ENCODE results near the gene HSPB3.

HSPB3 gene

DNA sequence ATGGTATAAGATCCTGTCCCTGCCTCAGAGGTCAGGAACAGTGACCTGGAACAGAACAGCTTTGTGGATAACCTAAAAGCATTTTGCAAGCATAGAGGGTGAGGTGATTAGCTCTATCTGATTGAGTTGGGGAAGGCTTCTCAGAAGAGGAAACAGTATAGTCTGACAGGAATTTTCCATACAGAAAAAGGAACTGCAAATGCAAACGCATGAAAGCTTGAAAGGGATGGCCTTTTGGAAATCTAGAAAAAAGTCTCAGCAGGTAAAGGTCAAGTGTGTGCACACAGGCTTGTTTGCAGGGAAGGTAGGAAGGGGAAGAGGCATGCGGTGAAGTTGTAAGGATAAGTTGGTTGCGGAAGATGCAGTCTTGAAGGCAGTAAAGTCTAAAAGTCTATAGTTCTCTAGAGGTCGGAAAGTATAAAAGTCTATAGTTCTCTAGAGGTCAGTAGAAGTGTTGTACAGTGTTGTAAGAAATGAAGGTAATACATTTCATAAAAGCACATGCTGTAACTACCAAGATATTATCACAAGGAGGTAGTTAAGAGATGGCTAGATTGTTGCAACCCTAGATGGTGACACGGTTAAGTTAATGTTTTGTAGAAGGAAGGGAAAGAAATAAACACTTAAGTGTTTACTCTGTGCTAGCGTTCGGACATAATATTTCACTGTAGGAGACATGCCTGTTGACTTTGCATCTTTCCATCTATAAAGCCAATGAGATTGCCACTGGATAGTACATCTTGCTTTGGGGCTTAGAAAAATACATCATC lies 16.7 kb upstream of the HSPB3 start:
- H3K36me3 ChIP-seq (replicated peaks), result no peaks in the 10 kb centered on the region
- TF ChIP-seq, protein P1, sequence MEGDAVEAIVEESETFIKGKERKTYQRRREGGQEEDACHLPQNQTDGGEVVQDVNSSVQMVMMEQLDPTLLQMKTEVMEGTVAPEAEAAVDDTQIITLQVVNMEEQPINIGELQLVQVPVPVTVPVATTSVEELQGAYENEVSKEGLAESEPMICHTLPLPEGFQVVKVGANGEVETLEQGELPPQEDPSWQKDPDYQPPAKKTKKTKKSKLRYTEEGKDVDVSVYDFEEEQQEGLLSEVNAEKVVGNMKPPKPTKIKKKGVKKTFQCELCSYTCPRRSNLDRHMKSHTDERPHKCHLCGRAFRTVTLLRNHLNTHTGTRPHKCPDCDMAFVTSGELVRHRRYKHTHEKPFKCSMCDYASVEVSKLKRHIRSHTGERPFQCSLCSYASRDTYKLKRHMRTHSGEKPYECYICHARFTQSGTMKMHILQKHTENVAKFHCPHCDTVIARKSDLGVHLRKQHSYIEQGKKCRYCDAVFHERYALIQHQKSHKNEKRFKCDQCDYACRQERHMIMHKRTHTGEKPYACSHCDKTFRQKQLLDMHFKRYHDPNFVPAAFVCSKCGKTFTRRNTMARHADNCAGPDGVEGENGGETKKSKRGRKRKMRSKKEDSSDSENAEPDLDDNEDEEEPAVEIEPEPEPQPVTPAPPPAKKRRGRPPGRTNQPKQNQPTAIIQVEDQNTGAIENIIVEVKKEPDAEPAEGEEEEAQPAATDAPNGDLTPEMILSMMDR (IDR thresholded peaks at IDR 0.05; ENCODE audit: low read depth, low read length, missing control alignments), result no peak
- in situ Hi-C loops (cut with HindIII; ENCODE audit: low pct_ligation_motif_present, low sequenced_read_pairs), result no loop called here
- no peak overlapping the region for H3K27ac ChIP-seq
- H3K27me3 ChIP-seq (replicated peaks), result peaks cover 2% of the 10 kb centered on the region
- no peak for DNase-seq
- no peak overlapping the region for H3K4me3 ChIP-seq (ENCODE audit: low read depth, low read length)

DNA sequence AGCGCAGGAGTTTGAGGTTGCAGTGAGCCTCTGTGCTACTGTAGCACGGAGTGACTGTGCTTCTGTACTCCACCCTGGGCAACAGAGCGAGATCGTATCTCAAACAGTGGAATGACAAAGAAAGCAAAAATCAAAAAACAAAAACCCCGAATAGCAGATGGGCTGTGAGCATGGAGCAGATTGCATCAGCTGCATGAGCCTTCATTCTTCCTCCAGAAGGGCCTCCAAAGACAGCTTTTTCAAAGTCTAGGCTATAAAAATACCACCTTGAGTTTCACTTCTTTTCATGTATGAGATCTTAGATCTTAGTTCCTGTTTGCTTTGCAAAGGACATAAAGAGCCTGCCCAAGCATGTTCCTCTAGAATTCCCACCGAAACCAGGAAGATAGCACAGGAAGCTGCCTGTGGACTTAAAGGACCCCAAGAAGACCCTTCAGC lies 15.0 kb upstream of the HSPB3 start:
- TF ChIP-seq, protein P1 (IDR thresholded peaks at IDR 0.05; ENCODE audit: low read depth, low read length, missing control alignments), result no peak
- Histone ChIP-seq H3K27ac (no peak overlapping the region), H3K4me3 (ENCODE audit: low read depth, low read length) (no peak overlapping the region), H3K36me3 (replicated peaks) (no peaks in the 10 kb centered on the region), H3K27me3 (replicated peaks) (peaks cover 2% of the 10 kb centered on the region)
- in situ Hi-C loops (cut with HindIII; ENCODE audit: low pct_ligation_motif_present, low sequenced_read_pairs), result no loop called here
- no peak for DNase-seq

DNA sequence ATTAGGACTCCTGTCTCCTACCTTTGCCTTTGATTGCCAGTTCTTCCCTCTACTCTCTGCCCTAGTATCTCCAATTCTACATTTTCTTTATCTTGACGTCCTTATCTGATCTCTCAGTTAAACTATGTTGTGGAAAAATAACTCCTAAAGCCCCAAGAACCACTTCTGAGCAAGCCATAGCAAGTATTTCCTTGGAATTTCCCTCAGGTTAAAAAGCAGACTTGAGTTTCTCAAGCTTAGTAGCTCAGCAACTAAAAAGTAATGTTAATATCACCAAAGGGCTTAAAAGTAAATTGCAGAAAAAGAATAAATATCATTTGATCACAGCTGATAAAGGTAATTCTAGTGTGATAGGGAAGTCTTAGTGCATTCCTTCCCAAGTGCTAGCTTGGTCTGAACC lies 13.2 kb upstream of the HSPB3 start:
- no peaks in the 10 kb centered on the region for H3K36me3 ChIP-seq (replicated peaks)
- no peak overlapping the region for H3K27ac ChIP-seq
- in situ Hi-C loops (cut with HindIII; ENCODE audit: low pct_ligation_motif_present, low sequenced_read_pairs), result no loop called here
- no peak overlapping the region for H3K4me3 ChIP-seq (ENCODE audit: low read depth, low read length)
- H3K27me3 ChIP-seq (replicated peaks), result peaks cover 2% of the 10 kb centered on the region
- TF ChIP-seq, protein P1 (IDR thresholded peaks at IDR 0.05; ENCODE audit: low read depth, low read length, missing control alignments), result no peak
- DNase-seq, result no peak

DNA sequence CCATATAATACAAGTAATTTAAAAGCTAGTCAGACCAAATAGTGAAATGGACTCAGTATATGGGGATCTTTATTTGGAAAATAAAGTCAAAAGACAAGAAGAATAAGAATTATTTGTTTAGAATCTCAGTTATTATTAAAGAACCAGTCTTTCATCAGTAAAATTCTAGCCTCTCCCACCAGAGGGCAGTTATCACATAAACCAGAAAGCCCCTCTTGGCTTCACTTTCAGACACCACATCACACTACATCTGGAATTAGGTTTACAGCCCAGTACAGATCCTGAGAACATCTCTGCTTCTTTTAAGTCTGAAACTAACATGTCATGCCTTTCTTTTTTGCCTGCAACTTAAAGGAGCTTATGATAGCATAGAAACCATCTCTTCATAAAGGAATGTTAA lies 12.2 kb upstream of the HSPB3 start:
- H3K4me3 ChIP-seq (ENCODE audit: low read depth, low read length), result no peak overlapping the region
- in situ Hi-C loops (cut with HindIII; ENCODE audit: low pct_ligation_motif_present, low sequenced_read_pairs), result no loop called here
- peak; percentile 51 for DNase-seq

DNA sequence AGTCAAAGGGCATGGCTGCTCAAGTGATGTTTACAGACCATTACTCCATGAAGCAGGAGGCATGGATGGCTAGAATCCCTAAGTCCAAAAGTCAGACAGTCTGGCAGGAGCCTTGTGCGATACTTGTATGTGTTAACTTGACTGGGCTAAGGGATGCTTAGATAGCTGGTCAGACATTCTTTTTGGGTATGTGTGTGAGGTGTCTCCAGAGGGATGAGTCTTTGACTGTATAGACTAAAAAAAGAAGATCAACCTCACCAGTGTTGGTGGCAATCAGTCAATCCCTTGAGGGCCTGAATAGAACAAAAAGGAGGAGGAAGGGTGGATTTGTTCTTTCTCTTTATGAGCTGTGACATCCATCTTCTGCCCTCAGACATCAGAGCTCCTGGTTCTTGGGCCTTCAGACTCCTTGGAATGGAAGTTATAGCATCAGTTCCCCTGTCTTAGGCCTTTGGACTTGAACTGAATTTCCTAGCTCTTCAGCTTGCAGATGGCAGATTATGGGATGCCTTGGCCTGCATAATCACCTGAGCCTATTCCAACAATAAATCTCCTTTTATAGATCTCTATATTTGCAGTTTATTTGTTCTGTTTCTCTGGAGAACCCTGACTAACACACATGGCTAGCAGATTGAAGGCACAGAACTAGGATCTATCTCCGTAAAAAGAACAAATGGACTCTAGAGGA lies 9.7 kb upstream of the HSPB3 start:
- TF ChIP-seq, protein P1 (IDR thresholded peaks at IDR 0.05; ENCODE audit: low read depth, low read length, missing control alignments), result no peak
- Histone ChIP-seq H3K36me3 (replicated peaks) (no peaks in the 10 kb centered on the region), H3K27ac (no peak overlapping the region), H3K27me3 (replicated peaks) (peaks cover 2% of the 10 kb centered on the region), H3K4me3 (ENCODE audit: low read depth, low read length) (no peak overlapping the region)
- no peak for DNase-seq
- in situ Hi-C loops (cut with HindIII; ENCODE audit: low pct_ligation_motif_present, low sequenced_read_pairs), result no loop called here

More for the DNA sequence above, 12.2 kb upstream of the HSPB3 start:
- H3K27me3 ChIP-seq (replicated peaks), result peaks cover 2% of the 10 kb centered on the region
- no peak overlapping the region for H3K27ac ChIP-seq
- no peaks in the 10 kb centered on the region for H3K36me3 ChIP-seq (replicated peaks)
- TF ChIP-seq, protein P1 (IDR thresholded peaks at IDR 0.05; ENCODE audit: low read depth, low read length, missing control alignments), result peak; percentile 66
